Right forelimb (tissue), 1 donor: ENCODE measurements around the gene RASGRP2.
A peak's percentile ranks its signal among the peaks of the same experiment; 100 is the strongest.

Experiments
- DNase-seq: peaks from one replicate; pipeline ENCODE4 v3.0.0-alpha.2; 2018

Gene RASGRP2

DNA sequence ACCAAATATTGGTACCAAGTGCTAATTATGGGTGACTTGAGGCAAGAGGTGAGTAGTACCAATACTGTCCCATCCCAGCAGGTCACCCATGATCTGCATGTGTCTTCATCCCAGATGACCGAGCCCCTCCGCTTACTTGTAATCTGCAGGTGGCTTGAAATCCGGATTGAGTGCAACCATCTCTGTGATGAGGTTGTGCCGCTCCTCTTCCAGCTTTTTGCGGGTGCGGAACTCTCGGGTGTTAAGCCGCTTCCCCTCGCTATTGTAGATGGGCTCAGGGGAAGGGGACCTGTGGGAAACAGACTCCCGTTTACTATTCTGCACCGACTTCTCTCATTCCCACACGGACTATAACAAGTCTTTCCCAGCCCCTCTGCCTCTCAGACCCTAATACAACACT lies 26.2 kb upstream of the RASGRP2 start:
- no peak for DNase-seq

DNA sequence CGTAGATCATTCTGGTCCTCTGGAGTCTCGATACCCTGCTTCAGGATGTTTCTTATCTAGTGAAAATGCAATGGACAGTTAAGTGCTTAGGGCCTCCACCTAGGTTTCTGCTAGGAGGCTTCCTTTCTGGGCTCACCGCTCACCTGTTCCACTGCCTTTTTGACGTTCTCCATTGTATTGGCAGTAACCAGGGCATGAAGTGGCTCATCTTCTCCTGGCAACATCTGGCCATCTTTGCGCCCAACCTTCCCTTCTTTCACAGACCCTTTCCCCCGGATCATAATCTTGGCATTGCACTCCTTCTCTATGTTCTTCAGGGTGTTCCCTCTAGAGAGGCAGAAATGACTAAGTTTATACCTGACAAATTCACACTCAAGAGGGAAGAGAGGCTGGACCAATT lies 25.3 kb upstream of the RASGRP2 start:
- no peak for DNase-seq

DNA sequence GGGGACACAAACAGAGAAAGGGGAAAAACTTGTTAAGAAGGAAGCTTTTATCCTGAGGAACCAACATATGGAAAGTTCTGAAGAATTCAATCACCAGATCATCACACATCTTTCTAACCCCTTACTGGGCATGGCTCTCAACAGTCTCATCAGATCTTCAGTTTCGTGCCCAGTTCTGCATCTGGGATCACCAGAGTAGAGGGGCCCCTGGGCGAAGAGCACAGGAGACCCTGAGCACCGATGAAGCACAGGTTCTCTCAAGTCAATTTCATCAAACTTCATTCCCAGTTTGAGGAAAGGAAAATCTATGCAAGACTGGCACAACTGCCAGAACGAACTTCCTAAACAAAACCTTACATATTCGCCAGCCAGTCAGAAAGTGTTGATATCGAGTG lies 24.4 kb upstream of the RASGRP2 start:
- no peak for DNase-seq

DNA sequence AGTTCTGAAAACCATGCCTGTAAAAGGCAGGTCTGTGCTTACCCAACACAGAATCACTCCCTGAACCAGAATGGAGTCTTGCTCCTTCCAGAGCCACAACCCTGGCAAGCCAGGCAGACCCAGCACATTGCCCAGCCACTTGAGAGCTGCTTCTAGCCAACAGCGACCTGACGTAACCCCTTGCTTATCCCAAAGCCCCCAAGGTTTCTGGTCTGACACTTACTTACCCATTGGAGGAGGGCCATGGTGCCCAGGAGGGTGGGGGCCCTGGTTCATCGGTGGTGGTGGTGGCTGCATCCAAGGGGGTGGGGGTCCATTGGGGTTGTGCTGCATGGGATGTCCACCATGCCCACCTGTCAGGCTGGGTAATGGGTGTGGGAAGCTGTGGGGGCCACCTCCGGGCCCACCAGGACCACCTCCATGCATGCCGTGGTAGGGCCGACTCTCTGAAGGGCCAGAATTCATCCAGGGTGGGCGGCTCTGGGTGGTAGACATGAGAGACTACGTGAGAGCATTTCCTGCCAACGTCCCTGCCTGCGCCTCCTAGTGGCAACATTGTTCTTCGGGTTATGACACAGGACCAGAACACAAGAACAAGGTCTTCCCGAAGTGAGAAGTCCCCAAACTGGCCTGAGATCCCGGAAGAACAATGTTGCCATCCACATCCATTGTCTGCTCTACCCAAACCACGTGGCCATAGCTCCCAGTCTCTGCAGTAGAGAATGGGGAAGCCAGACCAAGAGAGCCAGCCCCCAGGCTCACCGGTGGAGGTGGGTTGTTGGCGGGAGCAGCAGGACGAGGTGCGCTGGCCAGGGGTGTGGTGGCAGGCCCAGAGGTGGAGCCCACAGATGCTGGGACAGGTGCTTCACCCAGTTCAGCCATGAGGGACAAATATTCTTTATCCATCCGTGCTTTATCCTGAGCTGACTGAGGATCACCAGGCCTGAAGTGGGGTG lies 23.7 kb upstream of the RASGRP2 start:
- DNase-seq: peak; percentile 78

DNA sequence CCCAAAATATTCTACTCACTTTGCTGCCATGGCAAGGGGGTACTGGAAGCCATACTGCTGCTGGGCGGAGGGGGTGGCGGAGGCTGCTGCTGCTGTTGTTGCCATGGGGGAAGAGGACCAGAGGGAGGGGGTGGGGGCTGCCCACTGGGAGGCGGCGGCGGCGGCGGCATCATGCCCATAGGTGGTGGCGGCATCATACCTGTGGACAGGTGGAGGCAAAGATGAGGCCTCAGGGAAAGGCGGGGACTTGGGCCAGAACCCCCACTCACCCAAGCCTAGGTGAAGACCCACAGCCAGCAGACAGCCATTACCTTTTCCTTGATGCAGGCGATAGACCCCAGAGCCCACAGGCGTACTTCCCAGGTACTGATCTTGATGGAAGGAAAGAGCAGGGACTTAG lies 22.9 kb upstream of the RASGRP2 start:
- DNase-seq: no peak

DNA sequence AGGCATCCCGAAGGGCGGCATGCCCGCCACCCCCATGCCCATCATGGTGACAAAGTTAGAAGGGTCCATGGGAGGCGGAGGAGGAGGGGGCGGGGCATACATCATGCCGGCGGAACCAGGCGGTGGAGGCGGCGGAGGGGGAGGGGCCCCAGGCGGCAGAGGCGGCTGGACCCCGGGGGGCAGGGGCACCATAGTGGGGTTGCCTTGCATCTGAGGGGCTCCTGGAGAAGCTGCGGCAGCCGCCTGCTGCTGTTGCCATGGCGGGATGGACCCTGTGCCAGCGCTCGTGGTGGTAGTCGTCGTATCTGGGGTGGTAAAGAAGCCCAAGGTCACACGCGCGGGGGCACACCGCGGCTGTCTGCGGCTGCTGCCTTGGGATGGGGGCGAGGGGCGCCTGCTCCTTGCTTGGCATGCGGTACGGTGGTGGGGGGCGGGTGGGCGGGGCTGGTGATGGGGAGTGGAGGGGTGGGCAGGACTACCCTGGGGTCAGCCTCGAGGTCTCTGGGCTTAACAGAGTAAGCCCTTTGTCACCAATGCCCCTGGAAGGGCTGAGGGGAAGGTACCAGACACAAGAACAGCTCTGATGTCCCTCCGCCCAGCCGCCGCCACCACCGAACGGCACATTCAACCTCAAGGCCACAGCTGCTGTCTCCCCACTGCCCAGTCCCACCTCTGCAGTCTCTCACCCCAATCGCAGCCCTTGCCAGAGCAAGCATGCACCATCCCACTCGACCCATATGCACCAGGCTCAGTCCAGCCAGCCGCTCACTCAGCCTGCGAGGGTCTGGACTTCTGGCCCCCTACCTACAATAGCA lies 22.1 kb upstream of the RASGRP2 start:
- peak; percentile 41 for DNase-seq

DNA sequence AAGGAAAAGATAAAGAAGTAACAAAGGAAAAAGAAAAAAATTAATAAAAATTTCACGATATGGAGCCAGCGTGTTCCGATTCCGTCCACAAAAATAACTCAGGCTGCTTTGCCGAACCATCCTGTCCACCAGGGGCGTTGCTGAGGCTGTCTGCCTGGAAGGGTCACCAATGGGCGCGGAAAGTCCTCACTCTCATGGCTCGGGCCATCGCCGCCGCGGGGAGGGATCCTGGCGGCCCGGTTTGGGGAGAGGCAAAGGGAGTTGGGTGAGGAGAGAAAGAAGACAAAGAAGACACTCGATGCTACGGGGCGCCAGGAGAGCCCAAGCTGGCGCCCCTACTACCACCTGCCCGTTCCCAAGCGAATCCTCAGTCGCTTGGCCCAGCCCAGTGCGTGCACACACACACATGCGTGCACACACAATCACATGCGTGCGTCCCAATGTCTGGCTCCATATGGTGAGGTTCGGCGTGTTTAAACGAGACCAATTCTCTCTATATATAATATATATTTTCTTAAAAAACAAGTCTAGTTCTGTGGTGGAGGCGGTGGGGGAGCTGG lies 21.4 kb upstream of the RASGRP2 start:
- peak; percentile 37 for DNase-seq

DNA sequence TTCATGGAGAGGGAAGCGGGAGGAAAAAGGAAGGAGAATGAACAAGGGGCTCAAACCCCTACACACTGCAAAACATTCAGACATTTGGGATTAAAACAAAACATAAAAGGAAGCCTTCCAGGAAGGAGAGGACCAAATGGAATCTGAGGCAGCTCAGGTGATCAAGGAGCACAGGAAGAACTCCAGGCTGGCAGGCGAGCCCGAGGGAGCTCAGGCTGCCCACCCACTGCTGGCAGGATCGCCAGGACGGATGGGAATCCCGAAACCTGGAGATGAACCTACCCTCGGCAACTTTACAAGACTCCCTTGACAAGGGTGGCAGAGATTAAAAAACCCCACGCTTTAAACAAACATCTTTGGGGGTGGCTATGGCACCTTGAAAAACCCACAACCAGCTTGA lies 20.8 kb upstream of the RASGRP2 start:
- no peak for DNase-seq

DNA sequence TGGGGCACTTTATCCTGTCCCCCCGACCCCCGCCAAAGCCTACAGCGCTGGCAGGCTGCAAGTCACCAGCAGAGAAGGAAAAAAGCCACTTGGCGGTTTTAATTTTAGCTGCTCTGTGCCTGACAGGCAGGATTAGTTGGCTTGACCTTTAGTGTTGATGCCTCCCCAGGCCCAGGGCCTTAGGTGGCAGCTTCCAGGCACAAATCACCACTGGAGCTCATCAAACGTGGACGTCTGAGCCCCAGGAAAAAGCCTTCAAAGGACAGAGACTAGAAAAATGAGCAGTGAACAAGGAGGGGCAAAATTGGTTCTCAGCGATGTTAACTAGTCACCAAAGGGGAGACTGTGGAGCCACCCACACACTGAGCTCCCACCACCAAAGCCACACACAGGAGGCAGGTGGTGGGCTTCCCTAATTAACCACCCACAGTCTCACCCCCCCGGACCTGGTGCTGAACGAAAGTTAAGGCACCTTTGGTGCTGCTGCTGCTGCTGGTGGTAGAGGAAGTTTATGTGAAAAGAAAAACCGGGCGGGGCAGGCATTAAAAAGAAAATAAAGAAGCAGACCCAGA lies 20.2 kb upstream of the RASGRP2 start:
- DNase-seq: peak; percentile 41

DNA sequence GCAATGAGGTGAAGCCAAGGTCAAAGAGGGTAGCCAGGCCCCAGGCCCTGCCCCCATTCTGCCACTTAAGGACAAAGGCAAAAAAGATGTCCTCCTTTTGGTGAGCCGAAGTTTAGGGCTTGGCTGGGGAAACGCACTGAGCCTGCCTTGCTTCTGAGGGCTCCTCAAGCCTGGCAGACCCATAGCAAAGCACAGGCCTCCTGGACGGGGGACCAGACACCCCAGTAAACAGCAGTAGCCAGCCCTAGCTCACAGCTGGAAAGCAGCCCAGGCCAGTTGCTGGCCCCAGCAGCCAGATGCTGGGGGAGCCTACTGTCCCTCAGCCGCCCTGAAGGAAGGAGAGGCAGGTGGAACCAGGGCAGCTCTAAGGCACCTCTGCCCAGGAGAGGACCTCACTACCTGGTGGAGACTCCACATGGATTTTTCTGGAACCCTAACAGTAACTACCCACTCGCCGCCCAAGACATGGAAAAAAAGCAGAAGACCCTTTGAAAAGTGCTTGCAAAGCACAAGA lies 19.6 kb upstream of the RASGRP2 start:
- no peak for DNase-seq

DNA sequence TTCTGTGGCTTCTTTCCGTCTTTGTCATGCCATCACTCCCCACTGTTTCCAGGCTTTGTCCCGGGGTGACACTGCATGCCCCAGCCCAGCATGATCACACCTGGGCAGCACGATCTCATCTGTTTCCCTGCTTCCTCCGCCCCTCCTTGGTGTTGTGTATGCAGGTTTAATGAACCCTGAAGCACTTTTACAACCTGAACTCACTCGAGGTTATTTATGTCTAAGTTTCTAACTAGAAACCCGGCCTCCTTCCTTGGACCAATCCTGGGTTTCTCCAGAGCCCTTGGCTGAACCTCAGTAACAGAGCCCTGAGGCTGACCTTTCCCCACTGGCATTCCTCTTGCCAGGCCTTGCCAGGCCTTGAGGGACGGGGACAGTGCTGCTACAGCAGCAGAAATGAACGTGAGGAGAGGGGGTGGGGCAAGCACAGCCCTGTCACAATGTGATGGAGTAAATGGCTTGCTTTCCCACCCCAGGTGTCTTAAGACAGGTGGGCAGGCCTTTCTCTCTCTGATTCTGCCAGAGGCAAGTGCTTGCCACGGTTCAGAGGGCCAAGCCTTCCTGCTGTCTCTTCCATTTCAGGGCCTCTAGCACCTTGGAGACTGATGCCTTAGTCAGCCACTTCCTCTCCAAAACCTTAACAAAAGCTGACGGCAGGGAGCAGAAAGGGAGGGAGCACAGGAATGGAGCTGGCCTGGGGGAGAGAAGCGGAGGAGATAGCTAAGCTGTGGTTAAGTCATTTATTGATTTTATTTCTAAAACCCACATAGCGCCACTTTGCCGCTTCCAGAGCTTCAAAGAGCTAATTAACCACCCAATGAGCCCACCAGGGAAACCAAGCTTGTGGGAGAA lies 19.0 kb upstream of the RASGRP2 start:
- DNase-seq: peak; percentile 43

DNA sequence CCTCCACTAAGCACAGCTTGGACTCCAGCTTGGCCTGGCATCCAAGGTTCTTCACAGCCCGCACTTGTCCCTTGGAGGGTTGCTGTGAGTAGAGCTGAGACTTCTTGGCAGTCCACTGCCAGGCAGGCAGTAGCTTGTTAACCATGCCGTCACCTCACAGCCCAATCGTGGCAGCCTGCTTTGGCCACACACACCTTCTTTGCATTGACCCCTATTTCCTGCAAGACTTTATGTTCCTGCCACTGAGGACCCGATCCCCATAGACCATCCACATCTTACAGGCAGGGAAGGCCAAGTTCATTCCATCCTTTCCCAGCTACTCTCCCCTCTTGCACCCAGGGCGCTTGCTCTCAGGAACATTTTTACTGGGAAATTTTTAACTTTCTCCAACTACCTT lies 18.3 kb upstream of the RASGRP2 start:
- DNase-seq: no peak

DNA sequence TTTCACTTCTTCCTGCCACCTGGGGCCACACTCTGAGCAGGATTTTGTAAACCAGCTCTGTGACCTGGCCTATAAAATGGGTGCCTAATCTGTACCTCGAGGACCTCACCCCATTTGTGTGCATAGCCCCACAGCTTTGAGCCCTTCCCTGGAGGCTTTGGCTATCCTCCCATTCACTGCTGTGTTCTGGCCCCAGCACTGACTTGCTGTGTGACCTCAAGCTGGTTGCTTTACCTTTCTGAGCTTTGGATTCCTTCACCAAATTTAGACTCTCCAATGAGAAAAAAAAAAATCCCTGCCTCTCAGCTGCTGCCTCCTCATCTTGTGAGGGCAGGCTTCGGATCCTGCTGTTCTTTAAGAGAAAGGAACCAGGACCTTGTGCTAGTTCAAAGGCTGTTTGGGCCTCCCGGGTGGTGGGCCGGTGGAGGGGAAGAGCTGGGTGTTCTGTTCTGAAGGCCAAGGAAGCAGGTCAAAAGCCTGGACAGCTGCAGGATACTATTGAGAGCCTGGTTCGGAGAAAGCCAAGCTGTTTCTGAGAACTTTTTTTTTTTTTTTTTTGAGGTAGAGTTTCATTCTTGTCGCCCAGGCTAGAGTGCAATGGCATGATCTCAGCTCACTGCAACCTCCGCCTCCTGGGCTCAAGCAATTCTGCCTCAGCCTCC lies 16.9 kb upstream of the RASGRP2 start:
- DNase-seq: no peak

DNA sequence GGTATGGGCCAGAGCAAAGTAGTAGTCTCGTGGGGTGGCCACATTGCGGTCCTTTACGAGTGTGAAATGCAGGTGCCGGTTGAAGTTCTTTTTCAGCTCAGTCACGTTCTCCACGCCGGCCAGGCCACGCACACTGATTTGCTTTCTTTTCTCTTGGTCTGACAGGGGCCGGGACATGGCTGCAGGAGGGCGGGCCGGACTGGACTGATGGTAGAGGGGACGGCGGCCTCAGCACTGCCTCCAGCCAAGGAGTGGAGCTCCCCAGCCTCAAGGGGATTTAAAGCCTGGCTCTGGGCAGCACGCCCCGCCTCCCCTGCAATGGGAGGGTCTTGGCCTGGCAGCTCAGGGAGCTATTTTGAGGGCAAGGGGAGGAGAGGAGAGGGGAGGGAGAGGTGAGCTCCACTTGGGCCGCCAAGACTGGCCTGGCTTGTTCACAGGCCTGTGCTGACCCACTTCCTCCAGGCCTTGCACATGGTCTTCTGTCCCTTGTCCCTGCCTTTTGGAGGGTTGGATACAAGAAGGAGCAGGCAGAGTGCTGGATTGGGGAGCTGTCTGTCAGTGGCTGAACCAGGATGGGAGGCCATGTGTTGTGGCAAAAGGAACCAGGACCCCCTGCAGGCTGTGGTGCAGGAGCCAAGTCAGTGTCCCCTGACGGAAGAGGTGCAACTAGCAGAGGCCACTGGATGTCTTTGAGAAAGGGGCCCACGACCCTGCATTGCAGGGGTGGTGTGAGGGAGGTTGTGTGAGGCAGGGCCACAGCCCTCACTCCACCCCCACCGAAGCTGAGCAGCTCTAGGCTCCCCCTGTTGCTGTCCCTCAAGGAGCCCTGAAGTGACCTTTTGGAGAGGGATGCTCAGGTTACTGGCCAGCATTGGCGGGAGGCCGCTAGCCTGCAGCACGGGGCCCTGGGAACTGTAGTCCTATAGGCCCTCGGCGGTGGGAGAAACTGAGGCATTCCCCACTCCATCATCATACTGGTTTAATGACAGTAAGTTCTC lies 16.1 kb upstream of the RASGRP2 start, which contains the start of gene PYGM:
PYGM (minus strand) TSS at position 253 of the 998 bp plus-strand sequence; CDS start at position 177, 76 bp downstream.
- peak; percentile 88 for DNase-seq

DNA sequence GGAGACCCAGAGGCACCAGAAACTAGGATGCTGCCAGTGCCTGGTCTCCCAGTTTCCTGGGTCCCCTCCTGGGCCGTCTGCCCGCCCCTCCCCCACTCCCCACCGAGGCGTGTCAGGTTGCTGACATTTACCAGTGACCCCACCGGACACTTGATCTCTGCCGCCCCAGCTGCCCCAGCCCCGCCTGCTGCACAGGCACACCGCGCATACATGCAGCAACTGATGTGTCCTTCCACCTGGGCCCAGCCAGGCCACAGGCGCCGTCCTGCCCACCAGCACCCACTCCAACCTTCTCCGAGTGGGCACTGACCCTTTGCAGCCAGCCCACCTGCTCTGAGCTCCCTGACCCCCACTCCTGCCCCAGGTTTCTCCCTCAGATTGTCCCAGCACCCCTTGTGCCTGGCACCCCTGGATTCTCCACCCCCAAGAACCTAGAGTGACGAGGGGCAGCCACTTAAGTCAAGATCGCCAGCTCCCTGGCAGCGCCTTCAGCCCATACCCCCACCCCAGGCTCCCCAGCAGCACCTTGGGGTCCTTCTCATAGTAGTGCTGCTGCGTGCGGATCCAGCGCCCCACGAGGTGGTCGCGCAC lies 15.3 kb upstream of the RASGRP2 start:
- DNase-seq: peak; percentile 45

DNA sequence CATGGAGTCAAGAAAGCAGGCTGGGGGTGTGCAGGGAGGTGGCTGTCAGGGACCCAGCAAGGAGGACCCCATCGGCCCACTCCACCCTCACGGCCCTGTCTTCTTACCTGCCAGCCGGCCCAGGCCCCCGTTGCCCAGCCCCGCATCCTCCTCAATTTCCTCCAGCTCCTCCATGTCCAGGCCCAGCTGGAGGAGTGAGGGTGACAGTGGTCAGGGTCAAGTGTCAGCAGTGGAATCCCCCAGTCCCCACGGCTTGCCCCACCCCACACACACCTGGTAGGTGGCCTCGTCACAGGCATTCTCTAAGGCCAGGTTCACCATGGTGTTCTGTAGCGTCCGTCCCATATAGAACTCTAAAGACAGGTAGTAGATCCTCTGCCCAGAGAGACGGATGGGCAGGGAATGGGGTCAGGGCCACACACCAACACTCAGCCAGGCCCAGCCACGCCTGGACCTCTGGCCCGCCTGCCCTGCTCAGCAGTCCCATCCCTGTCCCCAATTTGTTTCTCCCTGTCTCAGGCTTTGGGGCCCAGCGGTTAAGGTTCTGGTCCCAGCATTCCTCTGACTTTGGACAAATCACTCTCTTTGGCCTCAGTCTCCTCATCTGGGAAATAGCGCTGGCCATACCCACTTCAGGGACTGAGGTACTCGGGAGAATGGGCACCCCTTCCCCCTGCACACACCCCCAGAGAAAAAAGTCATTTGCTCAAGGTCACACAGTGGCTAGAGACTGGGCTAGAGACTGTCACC lies 14.6 kb upstream of the RASGRP2 start:
- DNase-seq: no peak

DNA sequence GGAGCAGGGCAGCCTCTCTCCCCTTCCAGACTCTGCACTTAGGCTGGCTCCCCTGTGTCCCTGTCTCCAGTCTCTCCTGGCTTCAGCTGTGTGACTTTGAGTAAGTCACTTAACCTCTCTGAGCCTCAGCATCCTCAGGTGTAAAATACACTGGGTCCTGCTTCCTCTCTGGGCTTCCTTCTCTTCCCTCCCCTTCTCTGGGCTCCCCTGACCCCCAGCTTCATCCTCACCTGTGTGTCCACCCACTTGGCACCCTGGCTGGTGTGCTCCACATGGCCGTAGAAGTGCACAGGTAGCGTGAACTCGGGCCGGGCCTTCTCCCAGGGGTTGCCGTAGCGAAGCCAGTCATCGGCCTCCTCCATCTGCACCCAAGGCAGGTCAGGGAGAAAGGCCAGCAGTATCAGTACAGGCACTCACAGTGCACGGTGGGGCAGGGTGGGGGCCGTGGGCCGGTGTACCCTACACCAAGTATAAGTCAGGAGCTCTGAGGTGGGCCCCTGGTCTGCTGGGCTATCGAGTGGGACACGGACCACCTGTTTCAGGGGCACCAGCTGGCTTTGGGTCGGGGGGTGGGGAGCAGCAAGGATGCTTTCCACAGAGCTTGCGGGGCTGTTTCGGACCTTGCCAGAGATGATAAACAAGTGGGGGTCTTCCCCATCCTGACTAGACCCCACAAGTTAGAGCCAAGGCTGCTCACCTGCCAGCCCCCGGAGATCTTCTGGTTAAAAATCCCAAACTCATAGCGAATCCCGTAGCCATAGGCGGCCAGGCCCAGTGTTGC lies 13.8 kb upstream of the RASGRP2 start:
- DNase-seq: no peak
